ENCODE measurements around the gene ANKS1A. TPM values are rescaled to one million over a fixed set of nuclear protein-coding genes. Genes with fewer than 3 reads are reported as not detected.

The ANKS1A gene
- total RNA-seq, 2 donors from 2014 or later, result 25.3 to 26.0 TPM

- H3K27ac ChIP-seq, result no peak overlapping the region
- H3K27me3 ChIP-seq, result no peaks in the 10 kb centered on the region
- DNase-seq, result no peak
- H3K36me3 ChIP-seq, result peaks cover 10% of the 10 kb centered on the region
- TF ChIP-seq CTCF (IDR thresholded peaks at IDR 0.05), result no peak
- H3K9ac ChIP-seq (ENCODE audit: low read depth in 2 of 2, low read length in 2 of 2), result no peak overlapping the region
- H3K4me1 ChIP-seq, result no peaks in the 10 kb centered on the region
- no peak overlapping the region for H3K4me3 ChIP-seq
- H3K9me3 ChIP-seq, result no peaks in the 10 kb centered on the region
- intact Hi-C loops (cut with DNase I), result no loop called here
Observed at GRCh38 chr6:35083507-35083906, 194.5 kb downstream of the ANKS1A start.

- no peak overlapping the region for H3K4me3 ChIP-seq
- intact Hi-C loops (cut with DNase I), result no loop called here
- H3K4me1 ChIP-seq, result no peaks in the 10 kb centered on the region
- DNase-seq, result no peak
- no peak overlapping the region for H3K27ac ChIP-seq
- TF ChIP-seq CTCF (IDR thresholded peaks at IDR 0.05), result no peak
- no peaks in the 10 kb centered on the region for H3K9me3 ChIP-seq
- no peaks in the 10 kb centered on the region for H3K27me3 ChIP-seq
- H3K36me3 ChIP-seq, result peaks cover 10% of the 10 kb centered on the region
- no peak overlapping the region for H3K9ac ChIP-seq (ENCODE audit: low read depth in 2 of 2, low read length in 2 of 2)
Observed at GRCh38 chr6:35084041-35084491, 195.0 kb downstream of the ANKS1A start.

GRCh38 chr6:35084511-35085203 is 195.6 kb downstream of the ANKS1A start:
- no peak overlapping the region for H3K9ac ChIP-seq (ENCODE audit: low read depth in 2 of 2, low read length in 2 of 2)
- intact Hi-C loops (cut with DNase I), result no loop called here
- peaks cover 10% of the 10 kb centered on the region for H3K36me3 ChIP-seq
- no peaks in the 10 kb centered on the region for H3K27me3 ChIP-seq
- H3K9me3 ChIP-seq, result no peaks in the 10 kb centered on the region
- no peak overlapping the region for H3K4me3 ChIP-seq
- H3K4me1 ChIP-seq, result no peaks in the 10 kb centered on the region
- no peak for TF ChIP-seq CTCF (IDR thresholded peaks at IDR 0.05)
- no peak for DNase-seq
- no peak overlapping the region for H3K27ac ChIP-seq

- H3K36me3 ChIP-seq, result peaks cover 10% of the 10 kb centered on the region
- no peak overlapping the region for H3K9ac ChIP-seq (ENCODE audit: low read depth in 2 of 2, low read length in 2 of 2)
- no peak overlapping the region for H3K4me3 ChIP-seq
- H3K27me3 ChIP-seq, result no peaks in the 10 kb centered on the region
- H3K4me1 ChIP-seq, result no peaks in the 10 kb centered on the region
- no peak overlapping the region for H3K27ac ChIP-seq
- DNase-seq, result no peak
- intact Hi-C loops (cut with DNase I), result no loop called here
- TF ChIP-seq CTCF (IDR thresholded peaks at IDR 0.05), result no peak
- H3K9me3 ChIP-seq, result no peaks in the 10 kb centered on the region
Observed at GRCh38 chr6:35085359-35086281, 196.6 kb downstream of the ANKS1A start.

GRCh38 chr6:35086282-35086632 is 197.2 kb downstream of the ANKS1A start:
- no peaks in the 10 kb centered on the region for H3K27me3 ChIP-seq
- H3K36me3 ChIP-seq, result peaks cover 10% of the 10 kb centered on the region
- no peak overlapping the region for H3K27ac ChIP-seq

More at GRCh38 chr6:35086282-35086632, 197.2 kb downstream of the ANKS1A start:
- Histone ChIP-seq H3K9ac (ENCODE audit: low read depth in 2 of 2, low read length in 2 of 2) (no peak overlapping the region), H3K9me3 (no peaks in the 10 kb centered on the region), H3K4me1 (no peaks in the 10 kb centered on the region), H3K4me3 (no peak overlapping the region)
- TF ChIP-seq CTCF (IDR thresholded peaks at IDR 0.05), result no peak
- DNase-seq, result no peak
- intact Hi-C loops (cut with DNase I), result no loop called here

Measured in colonic mucosa (tissue), 4 donors.